OCI-LY7 (cell line): ENCODE data around the gene SLC50A1.

Experiments used
- EZH2phosphoT487 ChIP-seq: fragments of 200-600 bp; sonication (generic); IDR thresholded peaks from 2 replicates; pipeline ENCODE4 v1.6.1; 2018; ENCODE audit warnings: low read depth, borderline replicate concordance, mild to moderate bottlenecking, mixed run types, antibody characterized with exemption, low read length, moderate library complexity, mixed read lengths
- TF ChIP-seq, protein P1 (sequence below): fragments of 200-600 bp; sonication (generic); conservative IDR thresholded peaks from 2 replicates; pipeline ENCODE4 v1.5.1; 2014; ENCODE audit warnings: mild to moderate bottlenecking, antibody characterized with exemption, low read length, moderate library complexity, mixed read lengths

DNA sequence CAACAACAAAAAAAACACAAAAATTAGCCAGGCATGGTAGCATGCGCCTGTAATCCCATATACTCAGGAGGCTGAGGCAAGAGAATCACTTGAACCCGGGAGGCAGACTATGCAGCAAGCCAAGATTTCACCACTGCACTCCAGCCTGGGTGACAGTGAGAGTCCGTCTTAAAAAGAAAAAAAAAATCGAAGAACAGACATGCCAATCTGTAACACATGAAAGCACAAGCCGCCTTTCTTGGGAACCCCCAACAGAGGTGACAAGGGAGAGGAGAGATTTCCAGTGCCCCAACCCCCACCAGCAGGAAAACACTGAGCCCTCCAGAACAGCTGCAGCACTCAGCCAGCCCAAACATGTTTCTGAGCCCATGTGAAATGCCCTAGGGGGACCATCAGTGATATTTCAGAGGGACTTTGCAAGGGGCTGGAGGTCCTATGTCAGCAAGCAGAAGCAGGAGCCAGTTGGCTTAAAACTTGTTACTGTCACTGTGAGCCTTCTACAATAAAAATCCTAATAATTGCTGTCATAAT lies 22.1 kb upstream of the SLC50A1 start:
- TF ChIP-seq, protein P1, sequence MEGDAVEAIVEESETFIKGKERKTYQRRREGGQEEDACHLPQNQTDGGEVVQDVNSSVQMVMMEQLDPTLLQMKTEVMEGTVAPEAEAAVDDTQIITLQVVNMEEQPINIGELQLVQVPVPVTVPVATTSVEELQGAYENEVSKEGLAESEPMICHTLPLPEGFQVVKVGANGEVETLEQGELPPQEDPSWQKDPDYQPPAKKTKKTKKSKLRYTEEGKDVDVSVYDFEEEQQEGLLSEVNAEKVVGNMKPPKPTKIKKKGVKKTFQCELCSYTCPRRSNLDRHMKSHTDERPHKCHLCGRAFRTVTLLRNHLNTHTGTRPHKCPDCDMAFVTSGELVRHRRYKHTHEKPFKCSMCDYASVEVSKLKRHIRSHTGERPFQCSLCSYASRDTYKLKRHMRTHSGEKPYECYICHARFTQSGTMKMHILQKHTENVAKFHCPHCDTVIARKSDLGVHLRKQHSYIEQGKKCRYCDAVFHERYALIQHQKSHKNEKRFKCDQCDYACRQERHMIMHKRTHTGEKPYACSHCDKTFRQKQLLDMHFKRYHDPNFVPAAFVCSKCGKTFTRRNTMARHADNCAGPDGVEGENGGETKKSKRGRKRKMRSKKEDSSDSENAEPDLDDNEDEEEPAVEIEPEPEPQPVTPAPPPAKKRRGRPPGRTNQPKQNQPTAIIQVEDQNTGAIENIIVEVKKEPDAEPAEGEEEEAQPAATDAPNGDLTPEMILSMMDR = no peak
- no peak for TF ChIP-seq EZH2phosphoT487
